Measurements from ENCODE around the gene EPHB2.

EPHB2 gene

DNA sequence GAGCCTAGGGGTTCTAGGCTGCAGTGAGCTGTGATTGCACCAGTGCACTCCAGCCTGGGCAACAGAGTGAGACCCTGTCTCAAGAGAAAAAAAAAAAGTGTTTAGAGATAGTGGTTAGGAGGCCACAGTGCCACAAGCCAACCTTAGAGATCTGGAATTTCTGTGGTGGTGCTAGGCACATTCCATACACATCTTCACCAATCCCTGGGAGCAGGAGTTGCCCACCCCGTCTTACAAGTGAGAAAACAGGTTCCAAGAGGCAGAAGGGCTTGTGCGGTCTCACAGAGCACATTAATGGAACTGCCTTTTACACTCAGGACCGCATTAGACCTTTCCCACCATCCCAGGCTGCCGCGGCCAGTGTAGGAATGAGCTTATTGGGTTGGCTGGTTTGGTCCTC is 93.2 kb downstream of the EPHB2 start:
- DNase-seq (ENCODE audit: low spot score), result no peak

GRCh38 chr1:22804406-22804805 is 93.8 kb downstream of the EPHB2 start:
- no peak for DNase-seq (ENCODE audit: low spot score)

- no peak for DNase-seq (ENCODE audit: low spot score)
Observed at GRCh38 chr1:22804969-22805671, 94.5 kb downstream of the EPHB2 start.

DNA sequence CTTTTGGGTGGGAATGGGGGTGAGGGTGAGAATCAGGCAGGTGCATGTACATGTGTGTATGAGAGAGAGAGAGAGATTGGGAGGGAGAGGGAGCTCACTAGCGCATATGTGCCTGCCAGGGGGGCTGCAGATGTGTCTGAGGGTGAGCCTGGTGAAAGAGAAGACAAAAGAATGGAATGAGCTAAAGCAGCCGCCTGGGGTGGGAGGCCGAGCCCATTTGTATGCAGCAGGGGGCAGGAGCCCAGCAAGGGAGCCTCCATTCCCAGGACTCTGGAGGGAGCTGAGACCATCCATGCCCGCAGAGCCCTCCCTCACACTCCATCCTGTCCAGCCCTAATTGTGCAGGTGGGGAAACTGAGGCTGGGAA is 95.0 kb downstream of the EPHB2 start:
- DNase-seq (ENCODE audit: low spot score), result no peak

DNA sequence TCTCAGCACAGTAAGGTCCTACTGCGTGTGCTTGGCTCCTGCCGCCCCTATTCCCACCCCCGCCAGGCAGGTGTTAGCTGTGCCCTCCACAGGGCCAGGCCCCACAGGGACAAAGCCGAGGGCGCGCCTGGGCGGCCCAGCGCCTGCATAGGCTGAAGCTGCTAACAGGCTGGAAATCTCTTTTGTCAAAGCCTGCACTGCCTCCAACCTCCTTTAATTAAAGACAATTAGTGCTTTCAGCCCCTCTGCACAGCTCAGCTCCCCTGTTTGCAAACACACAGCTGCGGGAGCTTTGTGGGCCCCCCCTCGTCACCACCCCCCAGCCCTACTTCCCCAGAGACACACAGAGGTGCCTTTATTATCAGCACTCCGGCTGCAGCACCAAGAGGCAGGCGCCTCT is 95.9 kb downstream of the EPHB2 start:
- DNase-seq (ENCODE audit: low spot score), result peak; percentile 94

GRCh38 chr1:22807340-22807739 is 96.7 kb downstream of the EPHB2 start:
- DNase-seq (ENCODE audit: low spot score), result peak; percentile 39

DNA sequence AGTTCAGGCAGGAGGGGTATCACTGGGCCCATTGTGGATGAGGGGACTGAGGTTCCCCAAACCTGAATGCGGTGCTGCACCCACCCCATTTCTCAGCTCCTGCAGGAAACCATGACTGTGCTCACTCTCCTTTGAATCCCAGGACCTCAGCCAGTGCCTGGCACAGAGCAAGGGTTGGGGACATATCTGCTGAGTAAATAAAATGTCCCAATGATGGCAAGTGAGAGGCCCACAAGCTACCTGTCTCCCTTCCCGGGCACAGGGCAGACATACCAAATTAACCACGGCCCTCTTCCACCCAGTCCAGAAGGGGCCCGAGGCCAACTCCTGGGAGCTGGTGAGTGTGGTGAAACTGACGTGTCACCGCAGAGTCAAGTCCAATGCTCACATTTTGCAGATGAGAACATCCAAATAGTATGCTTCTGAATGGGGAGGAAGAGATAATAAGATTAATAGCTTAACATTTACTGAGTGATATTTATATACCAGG is 97.6 kb downstream of the EPHB2 start:
- no peak for DNase-seq (ENCODE audit: low spot score)

GRCh38 chr1:22808676-22809483 is 98.2 kb downstream of the EPHB2 start:
- DNase-seq (ENCODE audit: low spot score), result peak; percentile 87

DNA sequence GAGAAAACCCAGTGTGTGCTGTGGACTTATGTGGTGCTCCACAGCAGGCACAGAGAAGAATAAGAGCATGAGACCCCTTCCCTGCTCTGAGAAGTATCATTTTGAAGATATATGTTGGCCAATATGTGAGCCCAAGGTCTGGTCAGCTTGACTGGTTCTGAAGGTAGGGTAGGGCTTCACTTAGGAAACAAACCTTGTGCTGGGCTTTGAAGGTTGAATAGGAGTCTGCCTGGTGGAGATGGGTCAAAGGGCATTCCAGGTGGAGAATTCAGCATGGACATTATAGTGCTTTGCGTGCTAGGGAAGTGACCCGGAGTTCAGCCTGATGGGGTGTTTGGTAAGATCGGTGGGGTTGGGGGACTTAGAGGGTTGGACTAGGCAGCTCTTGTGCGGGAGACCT is 99.1 kb downstream of the EPHB2 start:
- DNase-seq (ENCODE audit: low spot score), result no peak

- DNase-seq (ENCODE audit: low spot score), result no peak
Observed at GRCh38 chr1:22810378-22810777, 99.7 kb downstream of the EPHB2 start.

DNA sequence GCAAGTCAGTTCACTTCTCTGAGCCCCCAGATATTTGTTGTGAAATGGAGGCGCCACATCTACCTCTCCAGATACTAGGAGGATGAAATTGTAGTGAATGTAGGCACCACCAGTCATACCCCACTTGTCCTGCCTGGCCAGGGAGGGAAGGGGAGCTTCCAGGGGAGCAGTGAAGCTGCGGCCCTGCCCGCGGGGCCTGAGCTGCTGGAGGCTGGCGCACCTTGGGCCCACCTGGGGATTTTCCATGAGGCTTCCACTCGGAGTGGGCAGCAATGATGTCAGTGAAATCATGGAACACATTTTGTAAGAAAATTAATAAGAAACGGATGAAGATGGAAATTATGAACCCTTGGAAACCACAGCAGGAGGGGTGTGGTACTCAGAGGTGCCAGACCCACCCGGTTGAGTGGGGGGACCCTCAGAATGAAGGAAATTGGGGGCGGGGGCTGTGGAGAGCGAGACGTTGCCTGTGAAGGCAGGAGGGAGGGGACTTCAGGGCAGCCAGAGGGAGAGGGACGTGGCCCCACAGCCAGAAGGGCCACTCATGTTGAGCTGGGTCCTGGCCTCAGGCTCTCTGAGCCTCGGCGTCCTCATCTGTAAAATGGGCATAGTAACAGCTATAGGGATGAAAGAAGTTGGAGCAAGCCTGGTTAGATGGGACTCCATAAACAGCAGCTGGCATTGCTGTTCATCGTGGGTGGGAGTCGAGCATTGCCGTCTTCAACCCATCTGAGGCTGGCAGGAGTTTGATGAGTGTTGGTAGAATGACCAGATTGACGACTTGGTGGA is 101.6 kb downstream of the EPHB2 start:
- DNase-seq (ENCODE audit: low spot score), result no peak

- DNase-seq (ENCODE audit: low spot score), result no peak
Observed at GRCh38 chr1:22812993-22813790, 102.6 kb downstream of the EPHB2 start.

DNA sequence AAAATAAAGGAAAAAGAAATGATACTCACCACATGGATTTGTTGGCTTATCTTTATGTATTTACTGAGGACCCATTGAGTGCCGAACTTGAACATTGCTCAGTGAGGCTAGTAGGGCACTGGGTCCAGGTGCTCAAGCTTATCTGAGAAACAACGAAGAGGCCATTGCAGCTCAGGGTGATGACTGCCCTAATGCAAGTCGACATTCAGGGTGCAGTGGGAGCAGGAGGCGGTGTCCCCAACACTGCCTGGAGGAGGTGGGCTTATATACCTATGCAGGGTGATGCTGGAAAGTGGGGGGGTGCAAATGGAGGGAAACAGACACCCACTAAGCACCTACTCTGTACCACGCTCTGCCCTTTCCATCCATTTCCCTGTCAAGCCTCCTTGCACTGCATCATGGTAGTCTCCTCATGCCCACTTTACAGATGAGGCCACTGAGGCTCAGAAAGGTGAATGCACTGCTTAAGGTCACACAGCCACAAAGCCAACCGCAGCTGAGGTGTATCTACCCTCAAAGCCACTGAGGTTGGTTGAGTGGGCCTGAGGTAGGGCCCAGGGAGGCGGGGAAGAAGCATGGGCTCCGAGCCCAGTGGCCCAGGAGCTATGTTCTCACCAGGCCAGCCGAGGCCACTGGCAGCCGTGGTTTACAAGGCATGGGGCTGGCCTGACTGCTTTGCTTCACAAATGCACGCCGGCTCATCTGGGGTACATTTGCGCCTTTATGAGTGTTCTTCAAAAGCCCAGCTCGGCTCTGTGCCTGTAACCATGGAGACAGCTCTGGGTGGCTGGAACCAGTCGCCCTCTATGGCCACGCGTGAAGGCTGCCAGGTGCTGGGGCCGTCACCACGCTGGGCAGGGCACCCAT is 103.8 kb downstream of the EPHB2 start:
- DNase-seq (ENCODE audit: low spot score), result peak; percentile 87

DNA sequence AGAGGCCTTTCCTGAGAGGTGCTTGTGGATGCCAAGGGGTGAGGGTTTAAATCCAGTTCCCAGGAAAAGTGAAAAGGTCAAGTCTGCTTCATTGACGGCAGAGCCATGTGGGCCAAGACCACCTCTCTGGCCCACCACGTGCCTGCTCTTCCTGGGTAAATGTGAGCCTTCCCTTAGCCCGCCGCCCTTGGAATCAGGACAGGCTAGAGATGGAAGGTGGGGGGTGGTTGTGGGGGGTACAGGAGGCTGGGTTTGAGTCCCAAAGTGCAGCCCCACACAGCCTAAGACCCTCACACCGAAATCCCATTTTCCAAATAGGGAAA is 104.4 kb downstream of the EPHB2 start:
- DNase-seq (ENCODE audit: low spot score), result no peak

GRCh38 chr1:22815421-22816066 is 104.9 kb downstream of the EPHB2 start:
- no peak for DNase-seq (ENCODE audit: low spot score)

GRCh38 chr1:22816067-22816775 is 105.6 kb downstream of the EPHB2 start:
- DNase-seq (ENCODE audit: low spot score), result no peak

DNA sequence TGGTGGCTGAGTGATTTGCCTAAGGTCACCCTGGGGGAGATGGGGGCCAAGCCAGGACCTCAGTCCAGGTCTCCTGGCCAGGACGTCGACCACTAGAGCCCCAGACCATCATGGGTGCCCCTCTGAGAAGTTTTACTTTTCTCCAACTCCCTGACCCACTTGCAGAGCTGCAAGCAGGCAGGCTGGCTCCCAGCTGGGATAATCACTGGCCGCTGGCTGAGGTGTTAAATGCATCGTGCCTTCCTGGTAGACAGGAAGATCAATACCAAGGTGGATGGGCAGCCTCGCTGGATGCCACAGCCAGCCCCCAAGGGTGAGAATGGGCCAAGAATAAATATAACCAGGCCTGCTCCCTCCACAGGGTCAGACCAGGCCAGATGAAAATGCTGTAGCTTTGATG is 106.2 kb downstream of the EPHB2 start:
- no peak for DNase-seq (ENCODE audit: low spot score)

GRCh38 chr1:22817462-22817861 is 106.8 kb downstream of the EPHB2 start:
- DNase-seq (ENCODE audit: low spot score), result no peak

DNA sequence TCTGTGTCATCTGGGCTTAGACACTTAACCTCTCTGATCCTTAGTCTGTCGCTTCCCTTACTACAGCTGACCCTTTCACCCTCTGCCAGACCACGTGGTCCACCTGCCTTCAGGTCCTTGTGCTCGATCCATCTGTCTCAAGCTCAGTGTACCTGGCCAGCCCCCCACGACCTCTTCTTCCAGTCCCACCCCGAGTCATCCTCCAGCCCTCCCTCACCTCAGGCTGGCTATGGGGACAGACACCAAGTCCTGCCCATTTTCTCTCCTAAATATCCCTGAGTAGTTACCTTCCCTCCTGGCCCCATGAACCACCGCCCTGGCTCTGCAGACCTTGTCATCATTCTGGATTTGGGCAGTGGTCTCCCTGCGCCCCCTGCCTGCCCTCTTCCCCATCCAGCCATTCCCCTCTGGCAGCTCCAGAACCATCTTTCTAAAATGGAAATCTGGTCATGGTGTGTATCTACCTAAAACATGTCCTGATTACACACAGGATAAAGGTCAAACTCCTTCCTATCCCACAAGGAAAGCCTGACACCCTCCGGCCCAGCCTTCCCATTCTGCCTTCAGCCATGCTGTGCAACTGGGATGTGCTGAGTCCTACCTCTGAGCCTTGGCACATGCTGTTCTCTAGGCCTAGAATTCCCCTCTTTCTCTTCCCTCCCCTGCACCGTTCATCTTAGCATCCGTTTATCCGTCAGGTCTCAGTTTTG is 107.6 kb downstream of the EPHB2 start:
- no peak for DNase-seq (ENCODE audit: low spot score)
